Measurements from ENCODE around the gene C14orf180.

- TF ChIP-seq CTCF (IDR thresholded peaks at IDR 0.05; ENCODE audit: low read depth, low read length) (no peak), POLR2A (IDR thresholded peaks at IDR 0.05; ENCODE audit: extremely low read depth, insufficient read length) (no peak), MAX (IDR thresholded peaks at IDR 0.05; ENCODE audit: low read depth, low read length) (no peak)
Measured at GRCh38 chr14:104569435-104569834, 10.1 kb upstream of the C14orf180 start.

Measured in NB4 (cell line).